Measurements from ENCODE around the gene TSPAN13.

The TSPAN13 gene

DNA sequence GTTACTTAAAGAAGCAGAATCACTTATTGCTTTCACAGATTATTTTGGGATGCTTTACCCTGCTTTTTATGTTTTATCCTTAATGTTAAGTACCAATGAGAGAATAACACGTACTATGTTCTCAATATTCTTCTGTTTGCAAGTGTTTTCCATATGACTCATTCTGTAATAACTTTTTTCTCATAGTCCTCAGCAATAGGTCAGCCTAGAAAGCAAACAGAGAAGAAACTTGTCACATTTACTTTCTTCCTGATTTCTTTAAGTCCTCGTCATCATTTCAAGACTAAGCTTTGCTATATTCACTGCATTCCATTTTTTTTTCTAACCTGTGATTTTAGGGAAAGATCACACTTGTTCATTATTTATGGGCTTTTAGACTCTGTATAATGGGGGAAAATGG is 58.0 kb downstream of the TSPAN13 start:
- no peak for DNase-seq (ENCODE audit: low read depth in 1 of 2, low spot score in 1 of 2)

DNA sequence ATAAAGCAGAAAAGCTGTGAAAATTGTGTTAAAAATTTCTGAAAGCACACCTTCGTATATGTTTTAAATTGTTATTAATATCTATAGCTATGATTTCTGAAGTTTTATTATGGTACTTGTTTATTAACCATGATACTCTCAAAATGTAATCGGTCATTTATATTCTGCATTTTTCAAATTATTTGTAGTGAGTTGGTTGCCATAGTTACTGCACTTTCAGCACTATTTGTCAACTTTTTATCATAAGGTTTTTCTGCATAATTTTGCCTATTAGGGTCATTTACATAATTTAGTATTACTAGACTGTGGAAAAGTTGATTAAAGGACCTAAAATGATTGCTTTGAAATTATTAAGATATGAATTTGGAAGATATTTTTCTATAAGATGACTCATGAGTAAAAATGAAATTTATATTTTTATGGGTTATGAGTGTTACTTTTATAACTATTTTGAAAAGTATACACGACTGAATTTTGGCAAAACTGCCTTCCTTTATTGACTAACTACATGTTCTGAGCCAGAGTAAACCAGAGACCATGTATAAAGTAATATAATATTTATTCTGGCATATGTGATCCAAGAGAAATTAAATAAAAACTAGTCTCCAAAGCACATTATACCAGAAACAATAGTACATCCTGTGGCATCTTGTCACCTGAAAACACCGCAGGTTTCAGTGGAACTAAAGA is 59.1 kb downstream of the TSPAN13 start:
- no peak for DNase-seq (ENCODE audit: low read depth in 1 of 2, low spot score in 1 of 2)

DNA sequence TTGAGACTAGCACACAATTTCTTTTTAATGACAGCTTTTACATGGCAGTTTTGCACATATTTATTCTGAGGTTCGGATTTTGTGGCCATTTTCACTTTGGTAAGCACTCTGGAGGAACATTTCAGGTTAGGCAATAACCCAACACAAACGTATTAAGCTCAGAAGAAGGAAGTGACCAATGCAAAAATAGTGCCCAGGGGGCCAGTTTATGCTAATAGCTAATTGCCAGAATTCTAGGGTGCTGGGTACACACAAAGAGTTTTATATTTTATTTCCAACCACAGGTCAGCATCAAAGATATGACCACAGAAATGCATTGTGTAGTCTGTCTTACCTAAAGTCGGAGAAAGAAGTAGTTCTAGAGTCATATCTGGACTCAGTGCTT is 59.7 kb downstream of the TSPAN13 start:
- DNase-seq (ENCODE audit: low read depth in 1 of 2, low spot score in 1 of 2), result no peak

DNA sequence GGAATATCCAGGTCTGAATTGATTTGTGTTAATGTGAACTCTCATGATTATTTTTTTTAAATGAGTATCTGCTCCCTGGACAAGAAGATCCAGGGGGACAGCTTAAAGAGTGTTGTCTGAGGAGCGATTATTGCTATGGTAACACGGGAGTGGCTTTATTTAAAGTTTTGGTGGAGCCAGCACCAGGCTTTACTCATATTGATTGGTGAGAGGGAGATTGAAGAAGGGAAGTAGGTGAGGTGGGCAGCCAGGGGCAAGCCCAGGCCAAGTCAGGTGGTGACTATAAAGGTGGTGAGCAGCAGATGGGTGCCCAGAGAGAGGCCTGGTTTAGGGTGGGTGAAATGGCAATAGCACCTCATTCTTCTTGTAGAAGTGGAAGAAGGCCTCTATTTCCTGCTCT is 61.4 kb downstream of the TSPAN13 start:
- no peak for DNase-seq (ENCODE audit: low read depth in 1 of 2, low spot score in 1 of 2)

DNA sequence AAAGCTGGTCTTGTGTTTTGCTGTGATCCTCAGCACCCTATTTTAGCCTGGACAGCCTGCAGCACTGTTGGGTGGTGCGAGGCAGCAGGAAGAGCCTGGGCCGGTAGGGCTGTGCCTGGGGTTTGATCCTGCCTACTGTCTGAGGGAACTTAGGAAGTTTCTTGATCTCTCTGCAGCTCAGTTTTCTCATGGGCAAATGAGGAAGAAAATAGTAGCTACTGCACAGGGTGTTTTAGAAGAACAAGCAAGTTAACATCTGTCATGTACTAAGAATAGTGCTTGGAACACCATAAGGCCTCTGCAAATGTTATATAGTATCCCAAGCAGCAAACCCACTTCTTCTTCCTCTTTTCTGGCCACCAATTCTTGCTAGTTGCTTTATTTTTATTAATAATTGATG is 63.3 kb downstream of the TSPAN13 start:
- no peak for DNase-seq (ENCODE audit: low read depth in 1 of 2, low spot score in 1 of 2)

DNA sequence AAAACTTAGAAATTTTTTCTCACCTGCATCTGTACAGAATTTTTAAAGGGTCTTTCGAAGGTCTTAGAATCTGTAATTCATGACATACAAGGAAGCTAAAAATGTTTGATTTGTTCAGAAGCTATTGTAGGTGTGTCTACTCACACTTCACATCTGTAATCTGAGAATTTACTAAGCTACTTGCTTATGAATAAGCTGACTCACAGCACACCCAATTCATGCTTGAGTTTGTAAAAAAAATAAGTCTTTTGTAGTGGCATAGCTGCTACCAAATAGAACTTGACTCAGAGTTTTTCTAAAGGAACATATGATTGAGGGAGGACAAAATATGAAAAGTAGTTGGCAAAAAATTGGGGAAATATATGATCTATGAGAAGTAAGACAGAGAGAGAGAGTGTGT is 64.0 kb downstream of the TSPAN13 start:
- no peak for DNase-seq (ENCODE audit: low read depth in 1 of 2, low spot score in 1 of 2)

DNA sequence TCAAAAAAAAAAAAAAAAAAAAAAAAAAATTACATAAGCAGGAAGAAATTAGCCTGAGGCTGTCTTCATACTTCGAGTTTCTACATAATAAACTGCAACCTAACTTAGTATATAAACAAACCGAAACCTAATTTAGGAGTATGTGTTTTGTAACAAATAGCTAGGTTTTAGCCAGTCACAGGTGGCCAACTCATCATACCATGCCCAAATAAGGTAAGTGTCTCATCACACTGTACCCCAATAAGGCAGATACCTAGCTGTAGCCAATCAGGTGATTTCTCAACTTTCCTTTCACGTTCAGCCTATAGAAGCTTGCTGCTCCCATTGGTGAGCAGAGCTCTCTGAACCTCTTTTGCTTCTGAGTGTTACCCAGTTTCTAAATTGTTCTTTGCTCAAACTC is 65.2 kb downstream of the TSPAN13 start:
- DNase-seq (ENCODE audit: low read depth in 1 of 2, low spot score in 1 of 2), result no peak

DNA sequence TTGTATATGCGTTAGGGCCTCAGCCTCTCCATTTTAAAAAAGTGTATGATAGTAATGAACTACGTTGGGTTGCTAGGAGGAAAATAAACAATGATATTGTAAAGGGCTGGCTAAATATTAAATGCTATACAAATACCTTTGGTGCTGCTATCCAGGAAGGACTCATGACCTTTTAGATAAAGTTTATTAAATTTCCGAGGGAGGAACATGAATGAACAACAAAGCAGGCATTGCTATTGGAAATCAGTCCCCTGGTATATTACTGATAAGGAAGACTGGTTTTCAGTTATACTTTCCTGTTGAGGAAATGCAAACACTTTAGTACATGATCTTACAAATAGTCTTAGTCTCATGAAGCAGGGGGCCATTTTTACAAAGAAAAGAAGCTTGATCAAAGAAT is 68.5 kb downstream of the TSPAN13 start:
- DNase-seq (ENCODE audit: low read depth in 1 of 2, low spot score in 1 of 2), result no peak

DNA sequence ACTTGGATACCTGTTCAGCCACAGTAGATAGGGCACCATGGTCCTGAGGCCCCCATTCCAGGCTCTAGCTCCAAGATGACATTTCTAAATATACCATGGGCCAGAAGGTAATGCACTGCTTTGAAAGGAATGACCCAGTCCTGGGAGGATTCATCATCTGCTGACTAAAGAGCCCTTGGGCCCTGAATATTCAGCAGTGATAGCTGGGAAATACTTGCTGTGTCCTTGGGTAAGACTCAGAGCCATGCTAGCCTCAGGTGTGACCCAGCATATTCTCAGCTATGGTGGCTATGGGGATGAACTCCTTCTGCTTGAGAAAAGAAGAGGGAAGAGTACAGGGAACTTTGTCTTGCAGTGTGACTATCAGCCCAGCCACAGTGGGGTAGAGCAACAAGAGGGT is 72.5 kb downstream of the TSPAN13 start:
- no peak for DNase-seq (ENCODE audit: low read depth in 1 of 2, low spot score in 1 of 2)

DNA sequence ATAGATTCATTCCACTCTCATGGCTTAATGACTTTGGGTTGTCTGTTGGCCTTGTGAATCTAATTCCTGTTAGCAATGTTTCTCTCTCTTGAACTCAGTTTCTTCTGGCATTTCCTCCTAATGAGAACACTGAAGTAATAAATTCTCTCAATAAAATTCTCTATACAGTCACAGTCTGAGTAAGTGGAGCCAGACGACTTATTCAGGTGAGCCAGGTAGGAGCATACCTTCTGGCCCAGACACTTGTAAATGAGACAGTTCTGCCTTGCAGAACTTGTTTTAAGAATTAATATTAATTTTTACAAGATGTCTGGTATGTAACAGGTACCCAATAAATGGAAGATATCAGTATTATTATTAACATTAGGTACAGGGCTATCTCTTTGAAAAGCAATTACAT is 79.8 kb downstream of the TSPAN13 start:
- no peak for DNase-seq (ENCODE audit: low read depth in 1 of 2, low spot score in 1 of 2)

Data from stimulated activated CD4-positive, alpha-beta T cell treated with anti-CD3 and anti-CD28 coated beads, Interleukin-15, amount 100 ng/mL, for 1 hour (primary cell).